H9 (cell line): Measurements from ENCODE around the gene HES3. TPM values are rescaled to one million over a fixed set of nuclear protein-coding genes. Genes with fewer than 3 reads are reported as not detected.

Experiments used
- DNase-seq: peaks from one replicate; pipeline ENCODE4 v3.0.0-alpha.2; 2017
- H2AFZ ChIP-seq: one replicate; pipeline ENCODE4 v1.6.1; 2013; ENCODE audit warnings: mild to moderate bottlenecking, low read length, control low read depth, moderate library complexity
- H2AK5ac ChIP-seq: 2 replicates; pipeline ENCODE4 v1.6.1; 2013; ENCODE audit warnings: low read length, control low read depth, mixed read lengths; ENCODE audit not compliant: insufficient read length
- H2BK120ac ChIP-seq: one replicate; pipeline ENCODE4 v1.6.1; 2013; ENCODE audit warnings: low read depth, mild to moderate bottlenecking, low read length, control low read depth, inconsistent platforms; ENCODE audit not compliant: poor library complexity, severe bottlenecking
- H2BK12ac ChIP-seq: 2 replicates; pipeline ENCODE4 v1.6.1; 2013; ENCODE audit warnings: low read length, control low read depth, mixed read lengths, low read depth; ENCODE audit not compliant: insufficient read length
- H2BK15ac ChIP-seq: 2 replicates; pipeline ENCODE4 v1.6.1; 2013; ENCODE audit warnings: low read depth, low read length, control low read depth
- H2BK20ac ChIP-seq: one replicate; pipeline ENCODE4 v1.6.1; 2013; ENCODE audit warnings: low read depth, mild to moderate bottlenecking, low read length, control low read depth, inconsistent platforms; ENCODE audit not compliant: poor library complexity, severe bottlenecking
- H2BK5ac ChIP-seq: 2 replicates; pipeline ENCODE4 v1.6.1; 2013; ENCODE audit warnings: low read length, control low read depth, mixed read lengths; ENCODE audit not compliant: insufficient read length
- H3K14ac ChIP-seq: 2 replicates; pipeline ENCODE4 v1.6.1; 2013; ENCODE audit warnings: low read length, control low read depth; ENCODE audit not compliant: insufficient read depth
- H3K18ac ChIP-seq: 2 replicates; pipeline ENCODE4 v1.6.1; 2013; ENCODE audit warnings: low read depth, mild to moderate bottlenecking, mixed read lengths, low read length, control low read depth; ENCODE audit not compliant: insufficient read length
- H3K23ac ChIP-seq: 2 replicates; pipeline ENCODE4 v1.6.1; 2013; ENCODE audit warnings: low read length, control low read depth, mixed read lengths, low read depth; ENCODE audit not compliant: insufficient read length
- H3K23me2 ChIP-seq: 2 replicates; pipeline ENCODE4 v1.6.1; 2013; ENCODE audit warnings: low read depth, mild to moderate bottlenecking, mixed read lengths, low read length, control low read depth; ENCODE audit not compliant: insufficient read length, poor library complexity, severe bottlenecking
- H3K27ac ChIP-seq: 2 replicates; pipeline ENCODE4 v1.5.1; 2013; ENCODE audit warnings: low read length, control low read depth, mixed read lengths, low read depth; ENCODE audit not compliant: insufficient read length
- H3K27me3 ChIP-seq: 2 replicates; pipeline ENCODE4 v1.6.1; 2013; ENCODE audit warnings: low read length, control low read depth, inconsistent platforms; ENCODE audit not compliant: insufficient read depth
- H3K4ac ChIP-seq: 2 replicates; pipeline ENCODE4 v1.6.1; 2013; ENCODE audit warnings: low read depth, mild to moderate bottlenecking, control low read depth, inconsistent platforms, low read length, moderate library complexity
- H3K4me1 ChIP-seq: 2 replicates; pipeline ENCODE4 v1.6.1; 2013; ENCODE audit warnings: low read length, control low read depth, inconsistent platforms; ENCODE audit not compliant: insufficient read depth
- H3K4me2 ChIP-seq: 2 replicates; pipeline ENCODE4 v1.6.1; 2013; ENCODE audit warnings: low read length, control low read depth, mixed read lengths; ENCODE audit not compliant: insufficient read length, insufficient read depth
- H3K56ac ChIP-seq: 2 replicates; pipeline ENCODE4 v1.6.1; 2013; ENCODE audit warnings: low read depth, mild to moderate bottlenecking, mixed read lengths, low read length, control low read depth; ENCODE audit not compliant: insufficient read length
- H3K79me1 ChIP-seq: 2 replicates; pipeline ENCODE4 v1.6.1; 2013; ENCODE audit warnings: low read depth, mild to moderate bottlenecking, moderate library complexity, low read length, control low read depth, inconsistent platforms; ENCODE audit not compliant: insufficient read depth, poor library complexity, severe bottlenecking
- H3K79me2 ChIP-seq: 2 replicates; pipeline ENCODE4 v1.6.1; 2013; ENCODE audit warnings: low read length, control low read depth, inconsistent platforms; ENCODE audit not compliant: insufficient read depth
- H3K9ac ChIP-seq: 2 replicates; pipeline ENCODE4 v1.6.1; 2013; ENCODE audit warnings: low read length, control low read depth, mixed read lengths; ENCODE audit not compliant: insufficient read length; ENCODE audit errors: extremely low read depth
- H3K9me3 ChIP-seq: one replicate; pipeline ENCODE4 v1.6.1; 2013; ENCODE audit warnings: low read depth, low read length, inconsistent platforms; ENCODE audit not compliant: control insufficient read depth
- H3T11ph ChIP-seq: one replicate; pipeline ENCODE4 v1.6.1; 2013; ENCODE audit warnings: mild to moderate bottlenecking, low read length, control low read depth, inconsistent platforms
- H4K20me1 ChIP-seq: one replicate; pipeline ENCODE4 v1.6.1; 2013; ENCODE audit not compliant: control insufficient read depth, insufficient read length, insufficient read depth
- H4K5ac ChIP-seq: 2 replicates; pipeline ENCODE4 v1.6.1; 2013; ENCODE audit warnings: low read depth, mild to moderate bottlenecking, mixed read lengths, low read length, control low read depth; ENCODE audit not compliant: insufficient read length
- H4K8ac ChIP-seq: replicated peaks from 2 replicates; pipeline ENCODE4 v1.6.1; 2013; ENCODE audit warnings: low read length, control low read depth, mixed read lengths, low read depth; ENCODE audit not compliant: insufficient read length
- H4K91ac ChIP-seq: 2 replicates; pipeline ENCODE4 v1.6.1; 2013; ENCODE audit warnings: low read depth, mild to moderate bottlenecking, moderate library complexity, mixed read lengths, low read length, control low read depth; ENCODE audit not compliant: insufficient read length
- H3K27ac Mint-ChIP-seq, 3 experiments: 2 replicates in 2 of 3; 3 replicates in 1 of 3; pipeline ENCODE4 v1.8.0; 2020 to 2021; ENCODE audit warnings: mixed read lengths in 3 of 3, mild to moderate bottlenecking in 1 of 3, moderate library complexity in 1 of 3
- H3K27me3 Mint-ChIP-seq: 2 replicates; pipeline ENCODE4 v1.8.0; 2021; ENCODE audit warnings: low read depth, mild to moderate bottlenecking, moderate library complexity, mixed read lengths
- H3K36me3 Mint-ChIP-seq, 3 experiments: 2 replicates in 2 of 3; 3 replicates in 1 of 3; pipeline ENCODE4 v1.8.0; 2020 to 2021; ENCODE audit warnings: low read depth in 3 of 3, mixed read lengths in 3 of 3; ENCODE audit not compliant: insufficient read depth in 1 of 3
- H3K4me1 Mint-ChIP-seq, 2 experiments: 2 replicates each; pipeline ENCODE4 v1.8.0; 2020; ENCODE audit warnings: mixed read lengths in 2 of 2
- H3K4me3 Mint-ChIP-seq, 2 experiments: 2 replicates in 1 of 2; 3 replicates in 1 of 2; pipeline ENCODE4 v1.8.0; 2020 to 2021; ENCODE audit warnings: mild to moderate bottlenecking in 2 of 2, mixed read lengths in 2 of 2, moderate library complexity in 1 of 2
- H3K9me3 Mint-ChIP-seq, 2 experiments: 2 replicates in 1 of 2; 3 replicates in 1 of 2; pipeline ENCODE4 v1.8.0; 2020; ENCODE audit warnings: mild to moderate bottlenecking in 2 of 2, mixed read lengths in 2 of 2, moderate library complexity in 1 of 2
- CTCF ChIP-seq: fragments of 200-600 bp; sonication (generic); conservative IDR thresholded peaks from 3 replicates; pipeline ENCODE4 v1.8.0; 2021; ENCODE audit warnings: antibody characterized with exemption, mild to moderate bottlenecking
- WGBS: extraction: QIAGEN DNeasy Blood & Tissue Kit; methylation state at CpG from one replicate; pipeline ENCODE4 v1.1.7; 2013; ENCODE audit warnings: missing lambda C conversion rate, low lambda C conversion rate, mixed read lengths; ENCODE audit not compliant: insufficient read length; ENCODE audit errors: extremely low coverage; 5-methylcytosine and 5-hydroxymethylcytosine counted together
- total RNA-seq: library from RNA; stranded (reverse); gene quantifications from 2 replicates; pipeline ENCODE4 v1.2.1, GENCODE V29; 2021

Gene HES3
- total RNA-seq, 1 experiment from 2014 or later: 89.9 TPM

- no peak overlapping the region for H3K4ac ChIP-seq
- H3K79me1 ChIP-seq: no peaks in the 10 kb centered on the region
- no peak overlapping the region for H2BK15ac ChIP-seq
- H3K23me2 ChIP-seq: no peaks in the 10 kb centered on the region
- no peaks in the 10 kb centered on the region for H3K27me3 ChIP-seq
- no peaks in the 10 kb centered on the region for H4K20me1 ChIP-seq
- no peak for DNase-seq
- Mint-ChIP-seq H3K27ac (no peak overlapping the region), H3K9me3 (no peaks in the 10 kb centered on the region), H3K36me3 (peaks cover 0 to 2% (median 0%) of the 10 kb centered on the region in 3 experiments; a peak in 1 of 7 replicates), H3K4me1 (peaks cover 14 to 21% of the 10 kb centered on the region in 2 experiments), H3K27me3 (no peaks in the 10 kb centered on the region; the same call in 1 of the 2 replicates), H3K4me3 (no peak overlapping the region)
- no peak overlapping the region for H3K9ac ChIP-seq
- no peak overlapping the region for H2BK5ac ChIP-seq
- H3K9me3 ChIP-seq: no peaks in the 10 kb centered on the region
- no peak overlapping the region for H2AK5ac ChIP-seq
- no CpG with 5 or more reads among the region's 14 CpGs for WGBS
- H2AFZ ChIP-seq: no peak overlapping the region
- 0 out of 2 replicates have a peak, but pooled peaks cover 4% of the 10 kb centered on the region for H3K4me1 ChIP-seq
- no peak overlapping the region for H3K23ac ChIP-seq
- no peak overlapping the region for H3K56ac ChIP-seq
- no peak overlapping the region for H3K18ac ChIP-seq
- H2BK20ac ChIP-seq: no peak overlapping the region
- no peak for TF ChIP-seq CTCF
- no peak overlapping the region for H3T11ph ChIP-seq
- no peak overlapping the region for H3K27ac ChIP-seq
- no peak overlapping the region; the same call in 1 of the 2 replicates for H3K14ac ChIP-seq
- no peak overlapping the region for H2BK12ac ChIP-seq
- no peak overlapping the region for H4K8ac ChIP-seq
- no peaks in the 10 kb centered on the region for H3K79me2 ChIP-seq
- no peak overlapping the region for H4K91ac ChIP-seq
- H2BK120ac ChIP-seq: no peak overlapping the region
- no peak overlapping the region for H3K4me2 ChIP-seq
- H4K5ac ChIP-seq: no peak overlapping the region
These were observed 25.3 kb downstream of the HES3 start for GRCh38 chr1:6269296-6269695.
